Endometrial microvascular endothelial cells (primary cell): ENCODE results near the gene PLXNA2. TPM values are rescaled to one million over a fixed set of nuclear protein-coding genes. Genes with fewer than 3 reads are reported as not detected.

Source experiments
- in situ Hi-C: cut with HindIII; loops from 2 replicates; pipeline ENCODE4 v1.10.0; 2017; ENCODE audit warnings: low sequenced_read_pairs, low pct_unique_long_range_greater_than_20kb; ENCODE audit errors: inconsistent ontology term
- total RNA-seq: library from RNA; depleted of rRNA; stranded (reverse); fragments of >200 nt; gene quantifications from one replicate; pipeline ENCODE4 v1.2.3, GENCODE V29; 2015; ENCODE audit errors: inconsistent ontology term

The PLXNA2 gene
- total RNA-seq, 1 donor from 2014 or later = 83.1 TPM

DNA sequence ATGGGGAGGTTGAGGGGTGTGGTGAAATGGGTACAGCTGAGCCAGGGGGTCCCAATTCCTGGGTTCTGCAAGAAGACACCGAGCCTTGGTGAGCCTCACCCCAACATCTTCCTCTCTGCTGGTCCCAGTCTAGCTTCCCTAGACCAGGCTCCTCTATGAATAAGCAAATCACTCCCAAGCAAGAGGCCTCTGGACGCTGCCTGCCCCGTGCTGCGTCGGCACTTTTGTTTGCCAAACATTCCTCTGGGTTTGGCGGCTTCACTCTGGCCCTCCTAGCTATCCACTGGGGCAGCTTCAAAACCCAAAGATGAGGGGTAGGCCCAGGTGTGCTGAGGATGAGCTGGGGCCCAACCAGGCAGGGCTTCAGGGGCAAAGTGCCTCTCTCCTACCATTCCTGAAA lies 196.2 kb downstream of the PLXNA2 start:
- in situ Hi-C loops = no loop called here

DNA sequence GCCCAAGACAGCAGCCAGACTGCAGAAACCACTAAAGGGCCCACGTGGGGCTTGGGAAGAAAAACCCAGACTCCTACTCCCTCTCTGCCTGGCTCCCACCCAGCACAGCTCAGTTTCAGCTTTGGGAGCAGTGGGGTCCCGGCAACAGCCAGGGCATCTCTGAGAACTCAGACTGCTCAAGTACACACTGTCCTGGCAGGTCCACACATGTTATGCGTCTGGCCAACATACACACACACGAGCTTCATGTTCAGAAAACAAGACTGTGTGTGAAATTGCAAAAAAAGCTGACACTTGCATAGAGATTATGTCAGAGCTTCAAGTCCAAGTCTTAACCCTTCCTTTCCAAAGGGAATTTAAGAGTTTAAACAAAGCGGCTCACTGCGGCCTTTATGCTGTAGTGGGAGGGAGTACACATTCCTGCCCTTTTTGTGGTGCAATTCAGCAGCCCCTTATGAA lies 196.7 kb downstream of the PLXNA2 start:
- in situ Hi-C loops = no loop called here

- in situ Hi-C loops = no loop called here
Measured at GRCh38 chr1:208045463-208046260, 198.5 kb downstream of the PLXNA2 start.

- in situ Hi-C loops = no loop called here
Measured at GRCh38 chr1:208044589-208045462, 199.4 kb downstream of the PLXNA2 start.

- in situ Hi-C loops = no loop called here
Measured at GRCh38 chr1:208043691-208044181, 200.4 kb downstream of the PLXNA2 start.

GRCh38 chr1:208042868-208043267 lies 201.3 kb downstream of the PLXNA2 start:
- in situ Hi-C loops = no loop called here

GRCh38 chr1:208042041-208042615 lies 202.1 kb downstream of the PLXNA2 start:
- in situ Hi-C loops = no loop called here

- in situ Hi-C loops = no loop called here
Measured at GRCh38 chr1:208041505-208041904, 202.7 kb downstream of the PLXNA2 start.

DNA sequence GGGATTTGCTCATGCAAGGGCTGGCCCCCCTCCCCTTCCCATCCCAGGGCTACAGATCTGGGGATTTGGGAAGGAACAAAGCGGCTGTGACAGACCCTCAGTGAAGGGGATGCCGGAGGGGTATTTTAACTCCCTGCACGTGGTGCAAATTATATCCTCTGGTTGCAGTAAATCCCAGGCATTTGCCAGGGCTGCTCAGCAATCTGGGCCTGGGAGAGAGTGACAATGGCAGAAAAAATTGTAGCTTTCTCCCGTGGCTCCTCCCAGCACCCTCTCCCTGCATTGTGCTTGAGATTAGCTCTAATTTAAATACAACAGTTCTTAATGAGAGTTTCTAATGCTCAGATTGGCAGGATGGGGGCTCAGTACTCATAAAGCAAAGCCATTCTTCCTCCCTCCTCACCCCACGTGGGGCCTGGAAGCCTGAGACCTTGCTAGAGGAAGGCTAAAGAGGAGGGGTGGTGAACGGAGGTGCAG lies 203.3 kb downstream of the PLXNA2 start:
- in situ Hi-C loops = no loop called here

- in situ Hi-C loops = no loop called here
Measured at GRCh38 chr1:208039536-208040332, 204.4 kb downstream of the PLXNA2 start.

DNA sequence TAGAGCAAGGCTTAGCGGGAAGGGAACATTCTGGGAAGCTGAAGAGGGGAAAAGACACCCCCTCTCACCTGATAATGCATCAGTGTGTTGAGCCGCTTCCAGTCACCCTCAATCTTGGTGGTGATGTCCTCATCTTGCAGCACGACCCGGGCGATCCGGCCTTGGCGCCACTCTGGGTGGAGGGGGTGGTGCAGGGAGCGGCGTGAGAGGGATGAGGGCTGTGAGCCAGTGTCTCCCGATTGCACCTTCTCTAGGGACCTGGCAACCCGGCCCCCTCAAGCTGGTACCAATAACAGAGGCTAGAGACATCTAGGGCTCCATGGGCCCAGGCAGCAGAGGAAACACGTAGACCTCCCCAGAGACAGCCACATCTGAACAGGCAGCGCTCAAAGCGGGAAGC lies 205.9 kb downstream of the PLXNA2 start:
- in situ Hi-C loops = no loop called here

DNA sequence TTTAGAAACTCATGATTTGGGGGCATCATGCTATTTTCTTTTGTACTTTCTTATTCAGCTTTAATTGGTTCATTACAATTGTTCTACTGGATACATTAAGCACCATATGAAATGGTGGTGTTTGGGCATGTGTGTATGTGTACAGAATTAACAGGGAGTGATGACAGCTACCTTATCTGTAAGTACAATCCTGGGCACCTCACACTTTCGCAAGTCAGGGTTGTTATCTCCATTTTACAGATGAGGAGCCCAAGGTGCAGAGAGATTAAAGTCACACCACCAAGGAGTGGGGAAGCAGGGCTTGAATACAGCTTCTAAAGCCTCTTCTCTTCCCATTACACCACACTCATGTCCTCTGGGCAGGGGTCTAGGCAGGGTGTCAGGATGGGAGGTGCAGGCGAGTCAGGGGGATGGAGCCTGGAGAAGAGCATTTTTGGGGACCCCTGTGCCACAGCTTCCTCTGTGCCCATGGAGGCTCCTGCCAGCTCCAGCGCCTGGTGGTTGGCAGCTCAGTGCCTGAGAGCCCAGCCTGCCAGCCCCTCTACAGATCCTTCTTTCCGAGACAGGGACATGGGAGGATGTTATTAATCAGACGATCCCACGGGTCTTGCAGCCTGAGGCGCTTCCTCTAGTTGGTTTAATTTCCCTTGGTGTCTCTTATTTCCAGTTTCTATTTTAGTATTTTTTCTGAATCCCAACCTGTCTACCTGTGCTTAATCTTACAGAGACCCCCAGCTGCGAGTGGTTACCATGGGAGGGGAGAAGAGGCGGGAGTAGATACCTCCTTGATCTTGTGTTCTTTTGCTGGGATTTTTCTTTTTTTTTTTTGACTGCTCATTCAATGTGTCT lies 207.0 kb downstream of the PLXNA2 start:
- in situ Hi-C loops = no loop called here

- in situ Hi-C loops = no loop called here
Measured at GRCh38 chr1:208036106-208036808, 207.9 kb downstream of the PLXNA2 start.

DNA sequence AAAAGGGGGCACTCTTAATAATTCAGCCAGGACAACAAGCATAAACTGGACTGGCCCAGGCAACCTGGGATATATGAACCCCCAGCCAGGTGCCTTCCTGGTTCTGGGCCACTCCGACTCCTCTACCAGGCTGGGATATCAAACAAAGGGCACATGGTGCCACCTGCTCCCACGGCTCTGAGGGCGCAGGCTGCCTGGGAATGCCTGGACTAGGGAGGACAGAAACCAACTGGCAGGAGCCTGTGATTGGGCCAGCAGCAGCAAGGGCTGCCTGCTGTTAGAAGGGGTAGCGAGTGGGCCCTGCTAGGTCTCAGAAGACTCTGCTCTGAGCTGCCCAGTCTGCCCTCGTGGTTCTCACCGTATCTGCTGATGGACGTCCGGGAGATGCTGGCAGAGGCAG lies 210.0 kb downstream of the PLXNA2 start:
- in situ Hi-C loops = no loop called here

GRCh38 chr1:208033236-208033635 lies 210.9 kb downstream of the PLXNA2 start:
- in situ Hi-C loops = no loop called here

DNA sequence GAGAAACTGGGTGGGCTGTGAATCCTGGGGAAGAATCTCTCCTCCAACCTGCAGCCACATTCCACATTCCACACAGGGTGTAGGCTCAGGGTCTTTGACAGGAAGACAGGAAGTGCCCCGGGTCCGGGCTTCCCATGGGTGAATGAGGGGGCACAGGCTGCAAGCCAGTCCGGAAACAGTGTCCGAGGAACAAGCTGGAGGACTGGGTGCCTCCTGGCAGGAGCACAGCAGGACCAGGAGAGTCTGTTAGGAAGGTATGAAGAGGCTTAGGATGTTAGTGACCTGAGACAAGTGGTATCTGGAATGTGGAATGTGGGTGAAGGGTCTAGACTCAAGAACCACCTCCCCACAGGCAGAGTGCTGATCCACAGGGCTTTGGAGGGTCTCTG lies 212.3 kb downstream of the PLXNA2 start:
- in situ Hi-C loops = no loop called here

GRCh38 chr1:208031316-208031931 lies 212.8 kb downstream of the PLXNA2 start:
- in situ Hi-C loops = no loop called here
